ENCODE measurements around the gene PLK5.
"Not testable (repeated sequence)": the region's sequence is repeated elsewhere in the genome, so short reads cannot be mapped to it uniquely, and the experiment has no call there.

PLK5 gene

GRCh38 chr19:1526066-1526778, 2.3 kb downstream of the PLK5 start:
- H3K27ac ChIP-seq: no peak overlapping the region
- H3K4me3 ChIP-seq (ENCODE audit: low read depth, low read length): no peak overlapping the region
- H3K27me3 ChIP-seq (replicated peaks): peaks cover 30% of the 10 kb centered on the region
- H3K36me3 ChIP-seq (replicated peaks): no peaks in the 10 kb centered on the region
- DNase-seq: no peak
- in situ Hi-C loops (cut with HindIII; ENCODE audit: low pct_ligation_motif_present, low sequenced_read_pairs): no loop called here
- no peak for TF ChIP-seq CTCF (IDR thresholded peaks at IDR 0.05; ENCODE audit: low read depth, low read length, missing control alignments)

DNA sequence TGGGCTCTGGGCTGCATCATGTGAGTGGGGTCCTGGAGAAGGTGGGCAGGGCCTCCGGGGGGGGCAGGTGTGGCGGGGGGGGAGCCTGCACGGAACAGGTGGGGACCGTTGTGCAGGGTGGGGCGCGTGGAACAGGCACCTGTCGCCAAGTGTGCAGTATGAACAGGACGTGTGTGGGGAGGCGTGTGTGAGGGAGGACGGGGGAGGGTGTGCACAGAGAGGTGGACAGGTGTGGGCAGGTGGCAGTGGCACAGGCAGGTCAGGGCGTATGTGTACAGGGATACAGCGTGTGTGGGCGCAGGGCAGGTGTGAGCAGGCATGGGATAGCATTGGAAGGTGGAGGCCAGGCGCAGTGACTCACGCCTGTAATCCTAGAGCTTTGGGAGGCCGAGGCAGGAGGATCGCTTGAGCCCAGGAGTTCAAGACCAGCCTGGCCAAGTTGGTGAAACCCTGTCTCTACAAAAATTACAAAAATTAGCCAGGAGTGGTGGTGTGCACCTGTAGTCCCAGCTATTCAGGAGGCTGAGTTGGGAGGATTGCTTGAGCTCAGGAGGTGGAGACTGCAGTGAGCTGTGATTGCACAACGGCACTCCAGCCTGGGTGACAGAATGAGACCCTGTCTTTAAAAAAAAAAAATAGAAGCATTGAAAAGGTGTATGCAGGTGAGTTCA, 3.2 kb downstream of the PLK5 start:
- in situ Hi-C loops (cut with HindIII; ENCODE audit: low pct_ligation_motif_present, low sequenced_read_pairs): no loop called here
- Histone ChIP-seq H3K27ac (no peak overlapping the region), H3K36me3 (replicated peaks) (no peaks in the 10 kb centered on the region), H3K4me3 (ENCODE audit: low read depth, low read length) (no peak overlapping the region), H3K27me3 (replicated peaks) (peaks cover 30% of the 10 kb centered on the region)
- DNase-seq: no peak
- TF ChIP-seq CTCF (IDR thresholded peaks at IDR 0.05; ENCODE audit: low read depth, low read length, missing control alignments): no peak

DNA sequence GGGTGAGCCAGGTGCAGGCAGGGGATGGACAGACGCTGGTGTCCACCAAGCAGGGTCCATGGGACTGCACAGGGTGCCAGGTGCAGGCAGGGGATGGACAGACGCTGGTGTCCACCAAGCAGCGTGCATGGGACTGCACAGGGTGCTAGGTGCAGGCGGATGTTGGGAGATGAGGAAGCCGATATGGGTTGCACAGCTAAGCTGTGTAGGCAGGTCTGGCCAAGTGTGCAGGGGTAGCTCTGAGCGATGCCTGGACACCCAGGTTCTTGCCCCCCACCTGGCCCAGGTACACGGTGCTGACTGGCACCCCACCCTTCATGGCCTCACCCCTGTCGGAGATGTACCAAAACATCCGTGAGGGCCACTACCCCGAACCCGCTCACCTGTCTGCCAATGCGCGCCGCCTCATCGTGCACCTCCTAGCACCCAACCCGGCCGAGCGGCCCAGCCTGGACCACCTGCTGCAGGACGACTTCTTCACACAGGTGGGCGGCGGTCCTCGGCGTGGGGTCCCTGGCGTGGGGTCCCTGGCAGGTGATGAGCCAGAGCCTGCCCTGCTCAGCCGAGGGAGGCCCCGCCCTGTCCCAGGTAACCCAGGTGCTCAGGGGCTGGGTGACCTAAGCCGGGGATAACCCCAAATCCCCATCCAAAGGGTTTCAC, 3.9 kb downstream of the PLK5 start:
- no peak for DNase-seq
- in situ Hi-C loops (cut with HindIII; ENCODE audit: low pct_ligation_motif_present, low sequenced_read_pairs): no loop called here
- H3K27me3 ChIP-seq (replicated peaks): peaks cover 27% of the 10 kb centered on the region

GRCh38 chr19:1528596-1529429, 4.9 kb downstream of the PLK5 start:
- Histone ChIP-seq H3K36me3 (replicated peaks) (no peaks in the 10 kb centered on the region), H3K27me3 (replicated peaks) (peaks cover 18% of the 10 kb centered on the region), H3K4me3 (ENCODE audit: low read depth, low read length) (no peak overlapping the region), H3K27ac (no peak overlapping the region)
- TF ChIP-seq CTCF (IDR thresholded peaks at IDR 0.05; ENCODE audit: low read depth, low read length, missing control alignments): no peak
- no peak for DNase-seq
- in situ Hi-C loops (cut with HindIII; ENCODE audit: low pct_ligation_motif_present, low sequenced_read_pairs): no loop called here

More for the DNA sequence above, 3.9 kb downstream of the PLK5 start:
- Histone ChIP-seq H3K36me3 (replicated peaks) (no peaks in the 10 kb centered on the region), H3K27ac (no peak overlapping the region), H3K4me3 (ENCODE audit: low read depth, low read length) (no peak overlapping the region)
- TF ChIP-seq CTCF (IDR thresholded peaks at IDR 0.05; ENCODE audit: low read depth, low read length, missing control alignments): no peak

GRCh38 chr19:1529430-1529816, 5.5 kb downstream of the PLK5 start:
- no peak for TF ChIP-seq CTCF (IDR thresholded peaks at IDR 0.05; ENCODE audit: low read depth, low read length, missing control alignments)
- peaks cover 13% of the 10 kb centered on the region for H3K27me3 ChIP-seq (replicated peaks)
- in situ Hi-C loops (cut with HindIII; ENCODE audit: low pct_ligation_motif_present, low sequenced_read_pairs): no loop called here
- no peak overlapping the region for H3K4me3 ChIP-seq (ENCODE audit: low read depth, low read length)
- H3K27ac ChIP-seq: no peak overlapping the region
- DNase-seq: no peak
- no peaks in the 10 kb centered on the region for H3K36me3 ChIP-seq (replicated peaks)

GRCh38 chr19:1530856-1531255, 7.0 kb downstream of the PLK5 start:
- in situ Hi-C loops (cut with HindIII; ENCODE audit: low pct_ligation_motif_present, low sequenced_read_pairs); H3K27me3 ChIP-seq (replicated peaks); DNase-seq; H3K36me3 ChIP-seq (replicated peaks); H3K27ac ChIP-seq; H3K4me3 ChIP-seq (ENCODE audit: low read depth, low read length): not testable (repeated sequence)

All from brain microvascular endothelial cell (primary cell).